Esophagus (tissue), 2 donors: ENCODE results near the gene OXCT1. TPM values are rescaled to one million over a fixed set of nuclear protein-coding genes. Genes with fewer than 3 reads are reported as not detected.

Experiments
- H3K27ac ChIP-seq, 2 donors: one replicate each; pipeline ENCODE4 v1.5.1; 2013; ENCODE audit warnings: low read depth in 2 of 2, mild to moderate bottlenecking in 2 of 2, inconsistent platforms in 1 of 2, low read length in 1 of 2, moderate library complexity in 1 of 2
- H3K27me3 ChIP-seq, 2 donors: one replicate each; pipeline ENCODE4 v1.6.1; 2013; ENCODE audit warnings: low read length in 2 of 2, control low read depth in 1 of 2, mild to moderate bottlenecking in 1 of 2; ENCODE audit not compliant: insufficient read depth in 2 of 2, control insufficient read depth in 1 of 2
- H3K36me3 ChIP-seq, 2 donors: one replicate each; pipeline ENCODE4 v1.6.1; 2013; ENCODE audit warnings: low read length in 1 of 2; ENCODE audit not compliant: control insufficient read depth in 2 of 2, insufficient read depth in 2 of 2
- H3K4me1 ChIP-seq, 2 donors: one replicate each; pipeline ENCODE4 v1.6.1; 2013; ENCODE audit warnings: low read length in 1 of 2; ENCODE audit not compliant: control insufficient read depth in 2 of 2, insufficient read depth in 2 of 2
- H3K4me3 ChIP-seq, 2 donors: one replicate each; pipeline ENCODE4 v1.5.1; 2013; ENCODE audit warnings: low read length in 2 of 2, mild to moderate bottlenecking in 2 of 2, low read depth in 1 of 2, moderate library complexity in 1 of 2
- H3K9me3 ChIP-seq, 2 donors: one replicate each; pipeline ENCODE4 v1.6.1; 2013; ENCODE audit warnings: mild to moderate bottlenecking in 2 of 2, low read depth in 1 of 2, low read length in 1 of 2, moderate library complexity in 1 of 2; ENCODE audit not compliant: control insufficient read depth in 2 of 2, insufficient read depth in 1 of 2
- WGBS, 2 donors: extraction: QIAGEN DNeasy Blood & Tissue Kit; methylation state at CpG; one replicate each; pipeline ENCODE4 v1.1.7; 2013; 5-methylcytosine and 5-hydroxymethylcytosine counted together
- polyA plus RNA-seq, 2 donors: library from polyadenylated mRNA; stranded (reverse); fragments of 200-250 nt; gene quantifications; one replicate each; pipeline ENCODE4 v1.2.3, GENCODE V29; 2013
- donor health status: healthy with polysubstance abuse.
- donor health status: Bipolar disorder and iron deficiency.

OXCT1 gene
- polyA plus RNA-seq, 2 donors = 11.4 to 28.6 TPM

DNA sequence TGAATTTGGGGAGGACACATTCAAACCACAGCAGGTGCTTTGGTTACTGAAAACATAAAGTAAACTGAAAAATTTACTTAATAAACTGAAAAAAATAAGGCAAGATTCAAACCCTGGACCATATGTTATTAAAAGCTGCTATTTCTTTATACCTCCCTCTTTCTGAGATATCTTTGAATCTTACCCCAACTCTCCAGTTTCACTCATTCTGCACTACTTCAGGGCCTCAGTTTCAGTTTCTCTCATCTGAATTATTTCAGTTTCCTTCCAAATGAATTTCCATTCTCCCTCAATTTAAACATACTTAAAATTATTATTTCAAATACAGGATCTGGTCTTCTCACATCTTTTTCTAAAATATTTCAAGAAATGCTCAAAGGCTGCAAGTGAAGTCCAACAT, 4.9 kb upstream of the OXCT1 start:
- no peaks in the 10 kb centered on the region for H3K36me3 ChIP-seq
- H3K9me3 ChIP-seq = no peaks in the 10 kb centered on the region
- H3K27me3 ChIP-seq = no peaks in the 10 kb centered on the region
- no peak overlapping the region for H3K4me3 ChIP-seq
- no peak overlapping the region for H3K27ac ChIP-seq
- H3K4me1 ChIP-seq = peaks cover 0 to 4% of the 10 kb centered on the region in 2 donors

DNA sequence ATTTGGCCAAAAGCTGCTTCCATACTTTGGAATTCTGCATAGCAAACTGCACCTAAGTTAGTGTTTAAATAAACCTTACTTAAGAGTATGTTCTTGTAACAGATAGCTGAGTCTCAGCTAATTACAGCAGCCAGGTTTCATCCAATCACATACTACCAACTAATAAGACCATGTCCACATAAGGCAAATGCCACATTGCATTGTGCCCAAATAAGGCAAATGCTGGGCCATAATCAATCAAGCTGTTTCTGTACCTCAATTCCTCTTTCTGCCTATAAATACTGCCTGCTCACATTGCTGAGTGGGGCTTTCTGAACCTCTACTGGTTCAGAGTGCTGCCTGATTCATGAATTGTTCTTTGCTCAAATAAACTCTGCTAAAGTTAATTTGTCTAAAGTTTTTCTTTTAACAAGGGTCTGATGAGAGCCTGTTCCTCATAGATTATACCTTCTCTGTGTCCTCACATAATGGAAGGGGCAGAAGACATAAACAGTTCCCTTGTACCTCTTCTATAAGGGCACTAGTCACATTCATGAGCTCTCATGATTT, 4.4 kb upstream of the OXCT1 start:
- Histone ChIP-seq H3K4me1 (peaks cover 0 to 4% of the 10 kb centered on the region in 2 donors), H3K36me3 (no peaks in the 10 kb centered on the region), H3K27ac (no peak overlapping the region), H3K9me3 (no peaks in the 10 kb centered on the region), H3K27me3 (no peaks in the 10 kb centered on the region), H3K4me3 (no peak overlapping the region)

DNA sequence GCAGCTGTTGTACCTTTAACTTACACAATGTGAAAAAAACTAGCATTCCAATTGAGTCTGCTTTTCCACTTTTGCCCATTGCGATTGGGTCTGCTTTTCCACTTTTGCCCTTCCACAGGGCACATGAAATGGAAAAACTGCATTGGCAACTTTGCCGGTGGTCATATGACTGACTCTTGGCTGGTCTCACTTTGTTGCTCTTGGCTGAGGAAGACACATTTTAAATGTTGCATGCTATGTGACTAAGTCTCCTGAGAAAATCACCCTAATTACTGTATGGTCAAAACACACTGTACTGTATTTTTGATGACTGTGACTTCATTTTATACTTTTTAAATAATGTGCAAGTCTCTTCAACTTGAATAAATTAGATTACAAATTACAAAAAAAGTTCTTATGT, 1.6 kb upstream of the OXCT1 start:
- Histone ChIP-seq H3K4me1 (peaks cover 0 to 4% of the 10 kb centered on the region in 2 donors), H3K27me3 (no peaks in the 10 kb centered on the region), H3K4me3 (no peak overlapping the region), H3K9me3 (no peaks in the 10 kb centered on the region), H3K36me3 (no peaks in the 10 kb centered on the region), H3K27ac (peak overlapping the region in 1 of 2 donors; percentile 55)
- WGBS, 2 donors = 25 to 36% methylated on average over 2 of the region's 2 CpGs

DNA sequence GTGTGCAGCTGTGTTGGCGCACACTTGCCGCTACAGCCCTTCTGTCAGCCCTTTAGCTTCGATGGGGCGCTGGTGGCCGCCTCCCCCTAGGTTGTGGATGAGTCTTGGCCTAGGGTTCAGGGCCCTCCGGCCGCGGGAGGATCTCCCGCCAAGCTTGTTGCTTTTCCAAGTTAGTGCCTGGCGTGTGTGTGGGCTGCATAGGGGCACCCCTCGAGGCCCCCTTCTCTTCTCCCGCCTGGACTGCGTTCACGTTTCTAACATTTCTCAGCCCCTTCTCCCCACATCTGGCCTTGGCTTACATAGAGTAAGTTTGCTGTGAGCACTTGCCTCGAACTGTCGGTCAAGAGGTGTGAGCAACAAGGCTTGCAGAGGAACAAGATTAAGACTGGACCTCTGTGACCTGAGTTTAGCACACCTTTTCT, 413 bp upstream of the OXCT1 start:
- Histone ChIP-seq H3K36me3 (no peaks in the 10 kb centered on the region), H3K4me3 (peak overlapping the region; percentile 67 to 85), H3K9me3 (no peaks in the 10 kb centered on the region), H3K27ac (peak overlapping the region; percentile 88 to 97), H3K27me3 (no peaks in the 10 kb centered on the region), H3K4me1 (peaks cover 0 to 4% of the 10 kb centered on the region in 2 donors)
- WGBS, 2 donors = 7 to 10% methylated on average over 16 of the region's 16 CpGs

DNA sequence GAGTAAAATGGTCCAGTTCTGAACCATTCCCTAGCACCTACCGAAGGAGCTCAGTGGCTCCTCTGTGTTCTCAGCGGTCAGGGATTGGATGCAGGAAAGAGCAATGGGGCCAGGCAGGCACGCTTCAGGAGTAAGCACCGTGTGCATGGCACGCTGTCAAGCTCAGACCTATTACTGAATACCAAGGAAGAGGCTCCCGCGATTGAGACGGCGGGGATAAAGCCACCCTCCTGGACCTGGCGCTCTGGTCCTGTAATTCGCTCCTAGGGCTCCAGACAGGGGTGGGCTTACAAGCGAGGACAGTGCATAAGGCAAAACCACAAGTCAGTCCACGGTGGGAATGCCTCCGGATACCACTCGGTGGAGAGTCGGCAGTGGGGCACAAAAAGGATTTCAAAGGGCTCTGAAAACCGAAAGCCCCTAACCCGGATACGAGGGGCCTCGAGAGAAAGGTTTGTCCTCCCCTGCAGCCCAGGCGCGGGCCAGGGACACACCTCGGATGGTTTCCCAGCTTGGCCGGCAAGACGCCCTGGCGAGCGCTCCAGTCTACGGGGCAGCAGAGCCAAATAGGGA, 988 bp downstream of the OXCT1 start:
- peaks cover 0 to 4% of the 10 kb centered on the region in 2 donors for H3K4me1 ChIP-seq

DNA sequence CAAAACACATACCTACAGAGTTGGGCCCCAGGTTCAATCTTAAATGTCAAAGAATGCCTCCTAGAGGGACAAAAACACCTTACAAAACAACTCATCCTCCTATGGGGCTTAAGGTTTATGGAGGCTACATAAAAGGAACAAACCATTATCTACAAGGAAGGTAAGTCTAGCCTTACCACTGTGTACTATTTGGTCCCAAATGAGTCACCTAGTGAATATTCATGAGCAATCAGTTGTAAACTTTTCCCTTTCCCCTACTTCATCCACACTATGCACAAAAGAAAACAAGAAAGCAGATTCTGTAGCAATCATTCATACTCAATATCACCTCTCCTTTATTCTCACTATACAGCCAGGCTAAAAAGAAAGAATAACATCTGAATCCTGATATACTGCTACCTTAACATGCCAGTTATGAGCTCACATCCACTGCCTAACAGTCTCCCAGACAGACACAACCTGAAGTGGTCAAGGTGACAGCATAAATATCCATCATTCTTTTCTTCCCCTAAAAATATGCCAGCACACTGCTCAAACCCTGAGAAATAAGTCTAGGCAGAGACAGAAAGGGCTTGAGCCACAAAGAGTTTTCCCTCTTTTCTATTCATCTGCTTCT, 6.2 kb downstream of the OXCT1 start:
- Histone ChIP-seq H3K9me3 (no peaks in the 10 kb centered on the region), H3K4me3 (no peak overlapping the region), H3K36me3 (peaks cover 0 to 2% of the 10 kb centered on the region in 2 donors), H3K27me3 (no peaks in the 10 kb centered on the region), H3K27ac (no peak overlapping the region), H3K4me1 (no peaks in the 10 kb centered on the region)

More for the DNA sequence above, 988 bp downstream of the OXCT1 start:
- Histone ChIP-seq H3K9me3 (no peaks in the 10 kb centered on the region), H3K27me3 (no peaks in the 10 kb centered on the region), H3K36me3 (no peaks in the 10 kb centered on the region), H3K27ac (peak overlapping the region; percentile 88 to 97), H3K4me3 (peak overlapping the region; percentile 67 to 85)
- 8 to 13% methylated on average over 28 of the region's 28 CpGs for WGBS, 2 donors

DNA sequence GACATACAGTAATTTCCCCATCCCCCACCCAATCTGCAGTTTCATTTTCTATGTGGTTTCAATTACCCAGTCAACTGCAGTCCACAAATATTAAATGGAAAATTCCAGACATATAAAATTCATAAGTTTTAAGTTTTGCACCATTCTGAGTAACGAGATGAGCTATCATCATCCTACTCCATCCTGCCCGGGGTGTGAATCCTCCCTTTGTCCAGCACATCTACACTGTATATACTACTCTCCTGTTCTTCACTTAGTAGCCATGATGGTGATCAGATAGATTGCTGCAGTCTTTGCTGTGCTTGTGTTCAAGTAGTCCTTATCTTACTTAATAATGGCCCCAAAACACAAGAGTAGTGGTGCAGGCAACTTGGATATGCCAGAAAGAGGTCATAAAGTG, 11.3 kb downstream of the OXCT1 start:
- H3K27ac ChIP-seq = no peak overlapping the region
- H3K4me3 ChIP-seq = no peak overlapping the region
- peaks cover 0 to 6% of the 10 kb centered on the region in 2 donors for H3K36me3 ChIP-seq
- H3K9me3 ChIP-seq = no peaks in the 10 kb centered on the region
- no peaks in the 10 kb centered on the region for H3K4me1 ChIP-seq
- 82 to 88% methylated on average over 2 of the region's 2 CpGs for WGBS, 2 donors
- H3K27me3 ChIP-seq = no peaks in the 10 kb centered on the region

DNA sequence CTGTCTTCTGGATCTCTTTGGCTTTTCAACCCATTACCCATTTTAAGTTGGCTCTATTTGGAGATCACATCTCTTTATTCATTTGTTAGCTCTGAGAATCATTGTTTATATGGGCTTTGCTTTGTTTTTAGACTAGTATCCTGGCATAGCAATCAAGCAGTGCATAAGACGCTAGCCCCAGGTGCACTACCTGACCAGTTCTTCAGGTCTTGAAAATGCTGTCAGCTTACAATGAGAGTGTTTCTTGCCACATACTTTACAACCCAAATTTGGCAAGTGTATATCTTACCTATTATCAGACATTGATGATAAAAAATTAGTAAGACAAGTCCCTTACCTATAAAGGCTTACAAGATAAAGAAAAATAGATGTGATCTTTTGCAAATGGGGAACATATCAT, 12.2 kb downstream of the OXCT1 start:
- Histone ChIP-seq H3K27me3 (no peaks in the 10 kb centered on the region), H3K4me1 (no peaks in the 10 kb centered on the region), H3K9me3 (no peaks in the 10 kb centered on the region), H3K4me3 (no peak overlapping the region), H3K27ac (no peak overlapping the region), H3K36me3 (peaks cover 3 to 6% of the 10 kb centered on the region in 2 donors)
- 55 to 69% methylated on average over 1 of the region's 1 CpG for WGBS, 2 donors

DNA sequence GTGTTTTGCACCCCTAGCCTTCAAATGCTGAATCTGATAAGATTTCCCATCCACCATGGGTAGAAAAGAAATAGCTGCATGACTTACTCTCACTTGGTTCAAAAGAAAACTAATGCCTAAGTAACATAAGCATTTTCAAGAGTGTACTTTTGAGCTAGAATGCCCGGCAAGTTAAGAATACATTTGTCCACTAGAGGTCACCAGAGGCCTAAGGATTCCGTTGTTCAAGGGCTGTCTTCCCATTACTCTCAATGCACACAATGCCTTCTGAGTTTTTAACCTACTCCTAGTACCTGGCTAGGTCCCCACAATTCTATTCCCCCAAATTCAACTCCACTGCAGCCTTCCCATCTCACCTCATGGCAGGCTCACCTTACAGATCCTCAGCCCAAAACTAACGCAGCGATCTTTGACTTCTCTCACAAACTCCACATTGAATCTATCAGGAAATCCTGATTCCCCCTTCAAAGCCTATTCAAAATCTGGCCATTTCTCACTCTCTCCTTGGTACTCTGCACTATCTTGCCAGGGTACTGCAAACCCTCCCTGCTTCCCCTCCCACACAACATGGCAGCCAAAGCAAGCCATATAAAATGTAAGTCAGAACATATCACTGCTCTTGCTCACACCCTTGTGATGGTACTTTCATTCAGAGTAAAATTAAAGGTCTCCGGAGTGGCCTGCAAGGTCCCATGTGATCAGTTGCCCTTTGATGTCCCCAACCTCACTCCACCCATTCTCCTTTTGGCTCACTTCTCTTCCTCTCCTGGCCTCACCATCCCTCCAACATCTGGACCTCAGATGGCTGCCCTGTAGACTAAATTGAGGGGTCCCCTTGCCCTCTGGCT, 13.4 kb downstream of the OXCT1 start:
- no peaks in the 10 kb centered on the region for H3K27me3 ChIP-seq
- peaks cover 6 to 10% of the 10 kb centered on the region in 2 donors for H3K36me3 ChIP-seq
- H3K9me3 ChIP-seq = no peaks in the 10 kb centered on the region
- no peaks in the 10 kb centered on the region for H3K4me1 ChIP-seq
- 46 to 51% methylated on average over 5 of the region's 5 CpGs for WGBS, 2 donors
- no peak overlapping the region for H3K4me3 ChIP-seq
- no peak overlapping the region for H3K27ac ChIP-seq
